Measurements from ENCODE around the gene PCDHA1. TPM values are rescaled to one million over a fixed set of nuclear protein-coding genes. Genes with fewer than 3 reads are reported as not detected.

The PCDHA1 gene
- total RNA-seq, 1 experiment from 2014 or later = not detected

GRCh38 chr5:140951636-140952035 lies 165.7 kb downstream of the PCDHA1 start:
- no peaks in the 10 kb centered on the region for H3K27me3 Mint-ChIP-seq (ENCODE audit: insufficient read depth, unreplicated experiment)
- peaks cover 5% of the 10 kb centered on the region for H3K36me3 Mint-ChIP-seq (ENCODE audit: insufficient read depth, unreplicated experiment)
- Histone ChIP-seq H3K9me3 (no peaks in the 10 kb centered on the region), H3K4me3 (ENCODE audit: low read depth, low read length) (no peak overlapping the region), H3K4me1 (no peaks in the 10 kb centered on the region), H3K36me3 (ENCODE audit: control insufficient read depth, insufficient read depth, low read length) (no peaks in the 10 kb centered on the region), H3K27me3 (replicated peaks; ENCODE audit: control insufficient read depth, insufficient read depth, low read length) (no peaks in the 10 kb centered on the region)
- no peak overlapping the region for H3K4me3 Mint-ChIP-seq (ENCODE audit: unreplicated experiment)
- H3K9me3 Mint-ChIP-seq (ENCODE audit: unreplicated experiment) = peaks cover under 1% of the 10 kb centered on the region
- BruUV-seq (replicated peaks) = no TSS peak
- H3K27ac Mint-ChIP-seq (ENCODE audit: unreplicated experiment) = no peak overlapping the region
- H3K4me1 Mint-ChIP-seq (ENCODE audit: low read depth, unreplicated experiment) = no peaks in the 10 kb centered on the region
- intact Hi-C loops (cut with micrococcal nuclease; ENCODE audit: unreplicated experiment) = no loop called here
- TF ChIP-seq, protein P1, sequence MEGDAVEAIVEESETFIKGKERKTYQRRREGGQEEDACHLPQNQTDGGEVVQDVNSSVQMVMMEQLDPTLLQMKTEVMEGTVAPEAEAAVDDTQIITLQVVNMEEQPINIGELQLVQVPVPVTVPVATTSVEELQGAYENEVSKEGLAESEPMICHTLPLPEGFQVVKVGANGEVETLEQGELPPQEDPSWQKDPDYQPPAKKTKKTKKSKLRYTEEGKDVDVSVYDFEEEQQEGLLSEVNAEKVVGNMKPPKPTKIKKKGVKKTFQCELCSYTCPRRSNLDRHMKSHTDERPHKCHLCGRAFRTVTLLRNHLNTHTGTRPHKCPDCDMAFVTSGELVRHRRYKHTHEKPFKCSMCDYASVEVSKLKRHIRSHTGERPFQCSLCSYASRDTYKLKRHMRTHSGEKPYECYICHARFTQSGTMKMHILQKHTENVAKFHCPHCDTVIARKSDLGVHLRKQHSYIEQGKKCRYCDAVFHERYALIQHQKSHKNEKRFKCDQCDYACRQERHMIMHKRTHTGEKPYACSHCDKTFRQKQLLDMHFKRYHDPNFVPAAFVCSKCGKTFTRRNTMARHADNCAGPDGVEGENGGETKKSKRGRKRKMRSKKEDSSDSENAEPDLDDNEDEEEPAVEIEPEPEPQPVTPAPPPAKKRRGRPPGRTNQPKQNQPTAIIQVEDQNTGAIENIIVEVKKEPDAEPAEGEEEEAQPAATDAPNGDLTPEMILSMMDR (IDR thresholded peaks at IDR 0.05; ENCODE audit: insufficient read depth in 1 of 2, low read depth in 1 of 2, low read length in 1 of 2, severe bottlenecking in 1 of 2, unreplicated experiment in 1 of 2) = no peak
- ChIA-PET CTCF (no interaction called here), POLR2A (no interaction called here)
- DNase-seq = no peak

- DNase-seq = no peak
- Mint-ChIP-seq H3K4me1 (ENCODE audit: low read depth, unreplicated experiment) (no peaks in the 10 kb centered on the region), H3K4me3 (ENCODE audit: unreplicated experiment) (no peak overlapping the region), H3K9me3 (ENCODE audit: unreplicated experiment) (no peaks in the 10 kb centered on the region), H3K36me3 (ENCODE audit: insufficient read depth, unreplicated experiment) (peaks cover 5% of the 10 kb centered on the region), H3K27me3 (ENCODE audit: insufficient read depth, unreplicated experiment) (no peaks in the 10 kb centered on the region), H3K27ac (ENCODE audit: unreplicated experiment) (no peak overlapping the region)
- Histone ChIP-seq H3K9me3 (no peaks in the 10 kb centered on the region), H3K4me1 (no peaks in the 10 kb centered on the region), H3K27me3 (replicated peaks; ENCODE audit: control insufficient read depth, insufficient read depth, low read length) (no peaks in the 10 kb centered on the region), H3K36me3 (ENCODE audit: control insufficient read depth, insufficient read depth, low read length) (no peaks in the 10 kb centered on the region), H3K4me3 (ENCODE audit: low read depth, low read length) (no peak overlapping the region)
- intact Hi-C loops (cut with micrococcal nuclease; ENCODE audit: unreplicated experiment) = no loop called here
- BruUV-seq (replicated peaks) = no TSS peak
- ChIA-PET CTCF (no interaction called here), POLR2A (no interaction called here)
- TF ChIP-seq, protein P1 (IDR thresholded peaks at IDR 0.05; ENCODE audit: insufficient read depth in 1 of 2, low read depth in 1 of 2, low read length in 1 of 2, severe bottlenecking in 1 of 2, unreplicated experiment in 1 of 2) = no peak
Measured at GRCh38 chr5:140953234-140953633, 167.3 kb downstream of the PCDHA1 start.

- CTCF ChIA-PET = no interaction called here
- Mint-ChIP-seq H3K9me3 (ENCODE audit: unreplicated experiment) (no peaks in the 10 kb centered on the region), H3K36me3 (ENCODE audit: insufficient read depth, unreplicated experiment) (no peaks in the 10 kb centered on the region), H3K27ac (ENCODE audit: unreplicated experiment) (no peak overlapping the region), H3K4me1 (ENCODE audit: low read depth, unreplicated experiment) (no peaks in the 10 kb centered on the region), H3K4me3 (ENCODE audit: unreplicated experiment) (no peak overlapping the region), H3K27me3 (ENCODE audit: insufficient read depth, unreplicated experiment) (no peaks in the 10 kb centered on the region)
- no peak for DNase-seq
- TF ChIP-seq, protein P1 (IDR thresholded peaks at IDR 0.05; ENCODE audit: insufficient read depth in 1 of 2, low read depth in 1 of 2, low read length in 1 of 2, severe bottlenecking in 1 of 2, unreplicated experiment in 1 of 2) = no peak
- Histone ChIP-seq H3K4me3 (ENCODE audit: low read depth, low read length) (no peak overlapping the region), H3K36me3 (ENCODE audit: control insufficient read depth, insufficient read depth, low read length) (no peaks in the 10 kb centered on the region), H3K4me1 (no peaks in the 10 kb centered on the region), H3K9me3 (no peaks in the 10 kb centered on the region), H3K27me3 (replicated peaks; ENCODE audit: control insufficient read depth, insufficient read depth, low read length) (no peaks in the 10 kb centered on the region)
- BruUV-seq (replicated peaks) = no TSS peak
- intact Hi-C loops (cut with micrococcal nuclease; ENCODE audit: unreplicated experiment) = no loop called here
- POLR2A ChIA-PET = no interaction called here
Measured at GRCh38 chr5:140962190-140962589, 176.2 kb downstream of the PCDHA1 start.

Measured in Caco-2 (cell line).